Measurements from ENCODE around the gene ZNF335.

The ZNF335 gene

DNA sequence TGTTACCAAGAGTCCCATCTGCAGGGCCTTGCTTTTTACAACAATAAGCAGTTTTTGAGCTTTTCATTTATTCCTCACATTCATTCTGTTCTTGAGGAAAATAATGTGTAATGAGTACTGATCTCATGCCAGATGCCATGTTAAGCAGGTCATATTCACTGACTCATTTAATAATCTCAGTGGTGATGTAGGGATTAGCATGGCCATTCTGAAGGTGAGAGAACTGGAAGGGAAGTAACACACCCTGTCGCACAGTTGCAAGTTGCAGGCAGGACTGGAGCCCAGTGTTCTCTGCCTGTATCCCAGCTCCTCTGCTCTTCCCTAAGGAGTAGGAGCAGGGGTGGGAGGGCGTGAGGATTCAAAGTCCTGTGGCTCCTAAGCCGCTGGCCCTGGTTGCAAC is 31.9 kb downstream of the ZNF335 start:
- H4K20me1 ChIP-seq (ENCODE audit: insufficient read depth), result no peaks in the 10 kb centered on the region
- no peak overlapping the region for H3K4me3 ChIP-seq (IDR thresholded peaks at IDR 0.05; ENCODE audit: insufficient read depth, low read depth, low read length)
- H3K79me2 ChIP-seq (ENCODE audit: insufficient read depth, low read depth), result peaks cover 7% of the 10 kb centered on the region; the same call in 1 of the 2 replicates
- no peak overlapping the region for H3K9ac ChIP-seq
- peaks cover 7% of the 10 kb centered on the region; the same call in 1 of the 2 replicates for H3K36me3 ChIP-seq (ENCODE audit: insufficient read depth)
- no peak overlapping the region for H3K27ac ChIP-seq
- peaks cover 5% of the 10 kb centered on the region for H3K4me1 ChIP-seq (ENCODE audit: low read depth, poor library complexity, severe bottlenecking)
- no peak overlapping the region for H3K4me2 ChIP-seq
- no peak overlapping the region for H2AFZ ChIP-seq (ENCODE audit: low read depth)
- no peaks in the 10 kb centered on the region for H3K27me3 ChIP-seq (ENCODE audit: insufficient read depth, low read depth)
- TF ChIP-seq, protein P1, sequence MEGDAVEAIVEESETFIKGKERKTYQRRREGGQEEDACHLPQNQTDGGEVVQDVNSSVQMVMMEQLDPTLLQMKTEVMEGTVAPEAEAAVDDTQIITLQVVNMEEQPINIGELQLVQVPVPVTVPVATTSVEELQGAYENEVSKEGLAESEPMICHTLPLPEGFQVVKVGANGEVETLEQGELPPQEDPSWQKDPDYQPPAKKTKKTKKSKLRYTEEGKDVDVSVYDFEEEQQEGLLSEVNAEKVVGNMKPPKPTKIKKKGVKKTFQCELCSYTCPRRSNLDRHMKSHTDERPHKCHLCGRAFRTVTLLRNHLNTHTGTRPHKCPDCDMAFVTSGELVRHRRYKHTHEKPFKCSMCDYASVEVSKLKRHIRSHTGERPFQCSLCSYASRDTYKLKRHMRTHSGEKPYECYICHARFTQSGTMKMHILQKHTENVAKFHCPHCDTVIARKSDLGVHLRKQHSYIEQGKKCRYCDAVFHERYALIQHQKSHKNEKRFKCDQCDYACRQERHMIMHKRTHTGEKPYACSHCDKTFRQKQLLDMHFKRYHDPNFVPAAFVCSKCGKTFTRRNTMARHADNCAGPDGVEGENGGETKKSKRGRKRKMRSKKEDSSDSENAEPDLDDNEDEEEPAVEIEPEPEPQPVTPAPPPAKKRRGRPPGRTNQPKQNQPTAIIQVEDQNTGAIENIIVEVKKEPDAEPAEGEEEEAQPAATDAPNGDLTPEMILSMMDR (conservative IDR thresholded peaks at IDR 0.05; ENCODE audit: low read depth, low read length), result no peak

DNA sequence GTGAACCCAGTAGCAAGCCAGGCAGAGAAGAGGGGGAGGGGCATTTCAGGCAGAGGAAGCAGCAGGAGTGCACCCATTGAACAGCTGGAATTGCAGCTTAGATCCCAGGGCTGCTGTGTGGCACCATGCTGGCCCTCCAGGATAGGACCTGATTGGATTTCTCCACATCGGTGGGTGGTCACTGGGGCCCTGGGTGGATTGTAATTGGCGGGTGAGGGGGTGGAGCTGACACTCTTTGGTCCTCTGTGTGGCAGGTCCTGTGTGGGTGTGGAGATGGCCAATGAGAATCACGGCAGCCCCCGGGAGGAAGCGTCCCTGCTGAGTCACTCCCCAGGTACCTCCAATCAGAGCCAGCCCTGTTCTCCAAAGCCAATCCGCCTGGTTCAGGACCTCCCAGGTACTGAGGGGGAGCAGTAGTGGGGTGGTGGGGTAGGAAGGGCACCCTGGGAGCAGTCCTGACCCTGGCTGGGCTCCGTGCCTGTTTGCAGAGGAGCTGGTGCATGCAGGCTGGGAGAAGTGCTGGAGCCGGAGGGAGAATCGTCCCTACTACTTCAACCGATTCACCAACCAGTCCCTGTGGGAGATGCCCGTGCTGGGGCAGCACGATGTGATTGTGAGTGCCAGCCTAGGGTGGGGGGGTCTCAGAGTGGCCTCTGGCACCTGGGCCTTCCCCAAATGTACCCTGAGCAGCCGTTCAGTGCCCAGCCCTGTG is 33.1 kb downstream of the ZNF335 start:
- no peaks in the 10 kb centered on the region for H3K27me3 ChIP-seq (ENCODE audit: insufficient read depth, low read depth)
- H3K4me1 ChIP-seq (ENCODE audit: low read depth, poor library complexity, severe bottlenecking), result peaks cover 5% of the 10 kb centered on the region
- no peaks in the 10 kb centered on the region for H4K20me1 ChIP-seq (ENCODE audit: insufficient read depth)
- peaks cover 7% of the 10 kb centered on the region; the same call in 1 of the 2 replicates for H3K79me2 ChIP-seq (ENCODE audit: insufficient read depth, low read depth)
- H3K36me3 ChIP-seq (ENCODE audit: insufficient read depth), result peaks cover 7% of the 10 kb centered on the region; the same call in 1 of the 2 replicates
- no peak overlapping the region for H3K27ac ChIP-seq
- no peak overlapping the region for H3K4me2 ChIP-seq
- TF ChIP-seq, protein P1 (conservative IDR thresholded peaks at IDR 0.05; ENCODE audit: low read depth, low read length), result no peak
- no peak overlapping the region for H3K9ac ChIP-seq
- H2AFZ ChIP-seq (ENCODE audit: low read depth), result no peak overlapping the region
- H3K4me3 ChIP-seq (IDR thresholded peaks at IDR 0.05; ENCODE audit: insufficient read depth, low read depth, low read length), result no peak overlapping the region

DNA sequence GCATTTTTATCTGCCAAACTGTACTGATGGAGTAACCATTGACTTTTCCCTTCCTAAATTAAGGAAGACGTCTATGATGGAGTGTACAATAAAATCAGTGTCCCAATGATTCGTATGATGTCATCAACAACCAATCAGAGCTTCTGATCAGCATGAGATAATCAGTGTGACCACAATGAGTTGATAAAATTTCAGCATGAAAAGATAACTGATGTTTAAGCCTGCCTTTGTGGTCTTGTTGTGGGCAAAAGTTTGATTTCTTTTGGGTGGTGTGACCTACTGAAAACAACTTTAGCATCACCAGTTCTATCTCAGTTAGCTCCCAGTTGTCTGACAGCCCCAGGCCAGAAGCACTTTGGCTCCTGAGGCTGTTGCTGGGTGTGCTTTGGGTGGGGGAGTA is 34.2 kb downstream of the ZNF335 start:
- TF ChIP-seq, protein P1 (conservative IDR thresholded peaks at IDR 0.05; ENCODE audit: low read depth, low read length), result no peak
- peaks cover 13% of the 10 kb centered on the region for H3K4me1 ChIP-seq (ENCODE audit: low read depth, poor library complexity, severe bottlenecking)
- no peak overlapping the region for H3K4me2 ChIP-seq
- H3K9ac ChIP-seq, result no peak overlapping the region
- H4K20me1 ChIP-seq (ENCODE audit: insufficient read depth), result no peaks in the 10 kb centered on the region
- peaks cover 7% of the 10 kb centered on the region; the same call in 1 of the 2 replicates for H3K79me2 ChIP-seq (ENCODE audit: insufficient read depth, low read depth)
- no peak overlapping the region for H3K27ac ChIP-seq
- H3K4me3 ChIP-seq (IDR thresholded peaks at IDR 0.05; ENCODE audit: insufficient read depth, low read depth, low read length), result no peak overlapping the region
- H3K36me3 ChIP-seq (ENCODE audit: insufficient read depth), result peaks cover 7% of the 10 kb centered on the region; the same call in 1 of the 2 replicates
- no peak overlapping the region for H2AFZ ChIP-seq (ENCODE audit: low read depth)
- no peaks in the 10 kb centered on the region for H3K27me3 ChIP-seq (ENCODE audit: insufficient read depth, low read depth)

DNA sequence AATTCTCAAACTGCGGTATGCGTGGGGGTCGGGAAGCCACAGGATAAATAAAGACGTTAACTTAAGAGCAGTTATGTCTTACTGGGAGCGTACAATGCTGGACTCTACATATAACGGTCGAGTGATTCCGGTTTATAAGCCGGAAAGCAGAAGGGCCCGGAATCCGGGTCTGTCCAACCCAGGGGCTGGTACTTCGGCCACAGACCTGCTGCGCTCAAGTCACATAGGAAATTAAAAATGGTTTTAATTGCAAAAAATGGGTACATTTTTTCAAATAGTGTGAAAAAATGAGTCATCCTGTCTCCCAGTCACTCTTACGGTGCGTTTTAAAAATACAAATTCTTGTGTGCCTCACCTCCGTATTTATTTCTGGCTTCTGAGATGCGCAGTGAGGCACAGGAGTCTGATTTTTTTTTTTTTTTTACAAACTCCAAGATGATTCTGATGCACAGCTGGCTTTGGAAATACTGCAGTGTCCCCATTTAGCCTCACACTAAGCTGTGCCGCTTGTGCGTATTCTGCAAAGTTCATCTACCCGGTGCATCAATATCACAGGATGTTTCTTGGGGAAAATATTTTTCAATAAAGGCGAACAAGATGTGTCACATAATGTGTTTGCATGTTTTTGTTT is 36.5 kb downstream of the ZNF335 start:
- TF ChIP-seq, protein P1 (conservative IDR thresholded peaks at IDR 0.05; ENCODE audit: low read depth, low read length), result no peak
- H3K27ac ChIP-seq, result peak overlapping the region; percentile 98; the same call in 1 of the 2 replicates
- H2AFZ ChIP-seq (ENCODE audit: low read depth), result peak overlapping the region; percentile 63
- H3K36me3 ChIP-seq (ENCODE audit: insufficient read depth), result 0 out of 2 replicates have a peak, but pooled peaks cover 3% of the 10 kb centered on the region
- H3K4me1 ChIP-seq (ENCODE audit: low read depth, poor library complexity, severe bottlenecking), result peaks cover 13% of the 10 kb centered on the region
- H3K27me3 ChIP-seq (ENCODE audit: insufficient read depth, low read depth), result no peaks in the 10 kb centered on the region
- H4K20me1 ChIP-seq (ENCODE audit: insufficient read depth), result no peaks in the 10 kb centered on the region
- H3K79me2 ChIP-seq (ENCODE audit: insufficient read depth, low read depth), result peaks cover 7% of the 10 kb centered on the region; the same call in 1 of the 2 replicates
- peak overlapping the region; percentile 99; the same call in 1 of the 2 replicates for H3K9ac ChIP-seq
- no peak overlapping the region for H3K4me3 ChIP-seq (IDR thresholded peaks at IDR 0.05; ENCODE audit: insufficient read depth, low read depth, low read length)
- H3K4me2 ChIP-seq, result peak overlapping the region; percentile 97

All from KMS-11 (cell line).